DMS153 treated with DMSO at 0.1 percent for 48 hours (cell line): ENCODE results near the gene INA.

Source experiments
- DNase-seq: peaks from one replicate; lab custom pipeline; 2025; ENCODE audit not compliant: unreplicated experiment; lab: John Stamatoyannopoulos, UW

INA gene

GRCh38 chr10:103273041-103273441, 3.9 kb upstream of the INA start:
- no peak for DNase-seq

- DNase-seq, result no peak
Observed at GRCh38 chr10:103276251-103276895, 565 bp upstream of the INA start.

- peak; percentile 7 for DNase-seq
Observed at GRCh38 chr10:103277713-103278536, 987 bp downstream of the INA start.

GRCh38 chr10:103278537-103278823, 1.5 kb downstream of the INA start:
- no peak for DNase-seq

GRCh38 chr10:103278862-103279298, 1.9 kb downstream of the INA start:
- no peak for DNase-seq

- no peak for DNase-seq
Observed at GRCh38 chr10:103280031-103280430, 3.1 kb downstream of the INA start.

GRCh38 chr10:103280506-103280905, 3.6 kb downstream of the INA start:
- no peak for DNase-seq

- DNase-seq, result peak; percentile 62
Observed at GRCh38 chr10:103281753-103282152, 4.8 kb downstream of the INA start.

GRCh38 chr10:103282961-103283360, 6.0 kb downstream of the INA start:
- DNase-seq, result no peak

- DNase-seq, result no peak
Observed at GRCh38 chr10:103284170-103284569, 7.2 kb downstream of the INA start.

- DNase-seq, result no peak
Observed at GRCh38 chr10:103287992-103288391, 11.1 kb downstream of the INA start.

GRCh38 chr10:103291588-103291987, 14.7 kb downstream of the INA start:
- DNase-seq, result no peak

- DNase-seq, result no peak
Observed at GRCh38 chr10:103295374-103296015, 18.6 kb downstream of the INA start.

- DNase-seq, result no peak
Observed at GRCh38 chr10:103307594-103307993, 30.7 kb downstream of the INA start.

- no peak for DNase-seq
Observed at GRCh38 chr10:103310197-103310596, 33.3 kb downstream of the INA start.

- DNase-seq, result no peak
Observed at GRCh38 chr10:103316087-103316486, 39.1 kb downstream of the INA start.

GRCh38 chr10:103327906-103328305, 51.0 kb downstream of the INA start:
- DNase-seq, result no peak

- DNase-seq, result peak; percentile 8
Observed at GRCh38 chr10:103333934-103334520, 57.1 kb downstream of the INA start.

GRCh38 chr10:103334567-103334966, 57.6 kb downstream of the INA start:
- DNase-seq, result no peak

- DNase-seq, result no peak
Observed at GRCh38 chr10:103336370-103336769, 59.4 kb downstream of the INA start.
